ENCODE data around the gene RPTOR.

DNA sequence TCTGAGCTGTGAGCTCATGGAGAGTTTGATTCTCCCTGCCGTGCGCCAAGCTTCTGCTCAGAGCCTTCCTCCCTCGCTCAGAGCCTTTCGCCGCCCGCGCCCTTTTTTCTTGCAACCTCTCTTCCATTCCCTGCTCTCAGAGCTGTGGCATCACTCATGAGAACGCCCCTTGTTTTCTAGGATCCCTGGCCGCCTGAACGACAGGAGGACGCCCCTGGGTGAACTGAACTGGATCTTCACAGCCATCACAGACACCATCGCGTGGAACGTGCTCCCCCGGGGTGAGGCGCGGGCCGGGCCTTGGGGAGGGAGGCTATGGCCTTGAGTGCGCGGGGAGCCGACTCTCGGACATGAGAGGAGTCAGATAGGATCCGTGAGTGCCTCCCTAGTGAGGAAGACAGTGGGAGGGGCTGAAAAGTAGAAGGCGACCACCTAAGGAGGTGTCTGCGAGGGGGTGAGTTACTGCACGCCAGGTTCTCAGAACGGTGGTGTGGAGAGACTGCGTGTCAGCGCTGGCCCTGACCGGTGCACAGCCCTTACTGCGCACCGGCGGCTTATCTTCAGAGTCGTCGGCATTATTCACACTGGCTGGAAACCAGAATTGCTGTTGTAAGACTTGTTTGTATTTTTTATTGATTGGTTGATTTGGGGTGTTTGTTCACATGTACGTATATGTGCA, 277.5 kb downstream of the RPTOR start:
- TF ChIP-seq, protein P1, sequence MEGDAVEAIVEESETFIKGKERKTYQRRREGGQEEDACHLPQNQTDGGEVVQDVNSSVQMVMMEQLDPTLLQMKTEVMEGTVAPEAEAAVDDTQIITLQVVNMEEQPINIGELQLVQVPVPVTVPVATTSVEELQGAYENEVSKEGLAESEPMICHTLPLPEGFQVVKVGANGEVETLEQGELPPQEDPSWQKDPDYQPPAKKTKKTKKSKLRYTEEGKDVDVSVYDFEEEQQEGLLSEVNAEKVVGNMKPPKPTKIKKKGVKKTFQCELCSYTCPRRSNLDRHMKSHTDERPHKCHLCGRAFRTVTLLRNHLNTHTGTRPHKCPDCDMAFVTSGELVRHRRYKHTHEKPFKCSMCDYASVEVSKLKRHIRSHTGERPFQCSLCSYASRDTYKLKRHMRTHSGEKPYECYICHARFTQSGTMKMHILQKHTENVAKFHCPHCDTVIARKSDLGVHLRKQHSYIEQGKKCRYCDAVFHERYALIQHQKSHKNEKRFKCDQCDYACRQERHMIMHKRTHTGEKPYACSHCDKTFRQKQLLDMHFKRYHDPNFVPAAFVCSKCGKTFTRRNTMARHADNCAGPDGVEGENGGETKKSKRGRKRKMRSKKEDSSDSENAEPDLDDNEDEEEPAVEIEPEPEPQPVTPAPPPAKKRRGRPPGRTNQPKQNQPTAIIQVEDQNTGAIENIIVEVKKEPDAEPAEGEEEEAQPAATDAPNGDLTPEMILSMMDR (IDR thresholded peaks at IDR 0.05), result no peak
- no peak for TF ChIP-seq POLR2AphosphoS5 (IDR thresholded peaks at IDR 0.05; ENCODE audit: low read depth, low read length)
- no peak for TF ChIP-seq SIN3A (IDR thresholded peaks at IDR 0.05; ENCODE audit: borderline replicate concordance, insufficient read depth, low read depth, low read length)
- TF ChIP-seq, protein P2, sequence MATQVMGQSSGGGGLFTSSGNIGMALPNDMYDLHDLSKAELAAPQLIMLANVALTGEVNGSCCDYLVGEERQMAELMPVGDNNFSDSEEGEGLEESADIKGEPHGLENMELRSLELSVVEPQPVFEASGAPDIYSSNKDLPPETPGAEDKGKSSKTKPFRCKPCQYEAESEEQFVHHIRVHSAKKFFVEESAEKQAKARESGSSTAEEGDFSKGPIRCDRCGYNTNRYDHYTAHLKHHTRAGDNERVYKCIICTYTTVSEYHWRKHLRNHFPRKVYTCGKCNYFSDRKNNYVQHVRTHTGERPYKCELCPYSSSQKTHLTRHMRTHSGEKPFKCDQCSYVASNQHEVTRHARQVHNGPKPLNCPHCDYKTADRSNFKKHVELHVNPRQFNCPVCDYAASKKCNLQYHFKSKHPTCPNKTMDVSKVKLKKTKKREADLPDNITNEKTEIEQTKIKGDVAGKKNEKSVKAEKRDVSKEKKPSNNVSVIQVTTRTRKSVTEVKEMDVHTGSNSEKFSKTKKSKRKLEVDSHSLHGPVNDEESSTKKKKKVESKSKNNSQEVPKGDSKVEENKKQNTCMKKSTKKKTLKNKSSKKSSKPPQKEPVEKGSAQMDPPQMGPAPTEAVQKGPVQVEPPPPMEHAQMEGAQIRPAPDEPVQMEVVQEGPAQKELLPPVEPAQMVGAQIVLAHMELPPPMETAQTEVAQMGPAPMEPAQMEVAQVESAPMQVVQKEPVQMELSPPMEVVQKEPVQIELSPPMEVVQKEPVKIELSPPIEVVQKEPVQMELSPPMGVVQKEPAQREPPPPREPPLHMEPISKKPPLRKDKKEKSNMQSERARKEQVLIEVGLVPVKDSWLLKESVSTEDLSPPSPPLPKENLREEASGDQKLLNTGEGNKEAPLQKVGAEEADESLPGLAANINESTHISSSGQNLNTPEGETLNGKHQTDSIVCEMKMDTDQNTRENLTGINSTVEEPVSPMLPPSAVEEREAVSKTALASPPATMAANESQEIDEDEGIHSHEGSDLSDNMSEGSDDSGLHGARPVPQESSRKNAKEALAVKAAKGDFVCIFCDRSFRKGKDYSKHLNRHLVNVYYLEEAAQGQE (IDR thresholded peaks at IDR 0.05; ENCODE audit: insufficient read depth in 1 of 2, low read depth in 2 of 2, low read length in 1 of 2), result no peak
- no peak for TF ChIP-seq TCF7L2 (IDR thresholded peaks at IDR 0.05; ENCODE audit: low read depth, low read length)
